Mucosa of rectum (tissue), 2 donors: ENCODE data around the gene SPEM1.

Source experiments
- H3K27ac ChIP-seq, 2 donors: one replicate each; pipeline ENCODE4 v1.7.0; 2013; ENCODE audit warnings: inconsistent platforms in 2 of 2, low read depth in 2 of 2, low read length in 2 of 2
- H3K27me3 ChIP-seq, 2 donors: one replicate each; pipeline ENCODE4 v1.7.0; 2013; ENCODE audit warnings: low read length in 2 of 2; ENCODE audit not compliant: control insufficient read depth in 2 of 2, insufficient read depth in 2 of 2
- H3K36me3 ChIP-seq, 2 donors: one replicate each; pipeline ENCODE4 v1.7.0; 2013; ENCODE audit warnings: low read length in 2 of 2; ENCODE audit not compliant: control insufficient read depth in 2 of 2, insufficient read depth in 2 of 2
- H3K4me1 ChIP-seq, 2 donors: one replicate each; pipeline ENCODE4 v1.7.0; 2013; ENCODE audit warnings: low read length in 2 of 2, mild to moderate bottlenecking in 1 of 2; ENCODE audit not compliant: control insufficient read depth in 2 of 2, insufficient read depth in 2 of 2
- H3K4me3 ChIP-seq, 2 donors: one replicate each; pipeline ENCODE4 v1.7.0; 2013; ENCODE audit warnings: low read length in 2 of 2
- H3K9ac ChIP-seq, 2 donors: one replicate each; pipeline ENCODE4 v1.7.0; 2013; ENCODE audit warnings: low read length in 2 of 2, low read depth in 1 of 2, mild to moderate bottlenecking in 1 of 2
- H3K9me3 ChIP-seq, 2 donors: one replicate each; pipeline ENCODE4 v1.7.0; 2013; ENCODE audit warnings: low read length in 2 of 2; ENCODE audit not compliant: control insufficient read depth in 2 of 2
- donor health status: healthy.
- donor health status: Normal muscosa, but diverticular disease.

The SPEM1 gene

GRCh38 chr17:7384489-7385081 lies 35.5 kb upstream of the SPEM1 start:
- no peak overlapping the region for H3K27ac ChIP-seq

GRCh38 chr17:7388856-7389255 lies 31.3 kb upstream of the SPEM1 start:
- H3K9ac ChIP-seq, result no peak overlapping the region
- peaks cover 5 to 7% of the 10 kb centered on the region in 2 donors for H3K4me1 ChIP-seq
- H3K27me3 ChIP-seq, result no peaks in the 10 kb centered on the region
- H3K4me3 ChIP-seq, result no peak overlapping the region
- peaks cover 25 to 36% of the 10 kb centered on the region in 2 donors for H3K36me3 ChIP-seq
- H3K9me3 ChIP-seq, result no peaks in the 10 kb centered on the region
- no peak overlapping the region for H3K27ac ChIP-seq

More at GRCh38 chr17:7384489-7385081, 35.5 kb upstream of the SPEM1 start:
- Histone ChIP-seq H3K27me3 (no peaks in the 10 kb centered on the region), H3K9me3 (no peaks in the 10 kb centered on the region), H3K4me1 (peaks cover 13 to 16% of the 10 kb centered on the region in 2 donors), H3K4me3 (peak overlapping the region; percentile 41 to 59), H3K36me3 (peaks cover 22 to 33% of the 10 kb centered on the region in 2 donors), H3K9ac (peak overlapping the region in 1 of 2 donors; percentile 42)

GRCh38 chr17:7389924-7390910 lies 29.9 kb upstream of the SPEM1 start:
- Histone ChIP-seq H3K9me3 (no peaks in the 10 kb centered on the region), H3K27ac (no peak overlapping the region), H3K36me3 (peaks cover 21 to 33% of the 10 kb centered on the region in 2 donors), H3K9ac (no peak overlapping the region), H3K4me3 (no peak overlapping the region), H3K27me3 (no peaks in the 10 kb centered on the region), H3K4me1 (peaks cover 11 to 13% of the 10 kb centered on the region in 2 donors)

GRCh38 chr17:7391307-7391706 lies 28.8 kb upstream of the SPEM1 start:
- no peak overlapping the region for H3K27ac ChIP-seq

GRCh38 chr17:7392696-7393612 lies 27.2 kb upstream of the SPEM1 start:
- peak overlapping the region; percentile 79 to 81 for H3K4me3 ChIP-seq
- no peaks in the 10 kb centered on the region for H3K27me3 ChIP-seq
- no peaks in the 10 kb centered on the region for H3K9me3 ChIP-seq
- peaks cover 15 to 17% of the 10 kb centered on the region in 2 donors for H3K36me3 ChIP-seq
- H3K9ac ChIP-seq, result no peak overlapping the region
- no peak overlapping the region for H3K27ac ChIP-seq
- H3K4me1 ChIP-seq, result peaks cover 11 to 13% of the 10 kb centered on the region in 2 donors

More at GRCh38 chr17:7391307-7391706, 28.8 kb upstream of the SPEM1 start:
- H3K9ac ChIP-seq, result no peak overlapping the region
- no peak overlapping the region for H3K4me3 ChIP-seq
- H3K9me3 ChIP-seq, result no peaks in the 10 kb centered on the region
- peaks cover 11 to 13% of the 10 kb centered on the region in 2 donors for H3K4me1 ChIP-seq
- peaks cover 15 to 27% of the 10 kb centered on the region in 2 donors for H3K36me3 ChIP-seq
- no peaks in the 10 kb centered on the region for H3K27me3 ChIP-seq

GRCh38 chr17:7393613-7394451 lies 26.3 kb upstream of the SPEM1 start:
- H3K27me3 ChIP-seq, result no peaks in the 10 kb centered on the region
- H3K27ac ChIP-seq, result peak overlapping the region; percentile 89 to 93
- peak overlapping the region; percentile 65 to 90 for H3K9ac ChIP-seq
- H3K36me3 ChIP-seq, result peaks cover 10 to 11% of the 10 kb centered on the region in 2 donors
- no peaks in the 10 kb centered on the region for H3K9me3 ChIP-seq
- peak overlapping the region; percentile 79 to 81 for H3K4me3 ChIP-seq
- peaks cover 11 to 13% of the 10 kb centered on the region in 2 donors for H3K4me1 ChIP-seq

GRCh38 chr17:7394452-7395191 lies 25.5 kb upstream of the SPEM1 start, which contains the start of gene PLSCR3:
PLSCR3 (minus strand) TSS chr17:7394525; CDS start chr17:7394110, 415 bp downstream.
- Histone ChIP-seq H3K9me3 (no peaks in the 10 kb centered on the region), H3K36me3 (peaks cover 2 to 3% of the 10 kb centered on the region in 2 donors), H3K4me3 (peak within 1 kb of the TSS; percentile 79 to 81), H3K9ac (peak within 1 kb of the TSS; percentile 83 to 90), H3K27ac (peak within 1 kb of the TSS; percentile 89 to 93), H3K27me3 (no peaks in the 10 kb centered on the region), H3K4me1 (peaks cover 11 to 13% of the 10 kb centered on the region in 2 donors)

GRCh38 chr17:7396147-7396546 lies 24.0 kb upstream of the SPEM1 start:
- H3K36me3 ChIP-seq, result no peaks in the 10 kb centered on the region
- H3K27me3 ChIP-seq, result no peaks in the 10 kb centered on the region
- no peaks in the 10 kb centered on the region for H3K9me3 ChIP-seq
- peaks cover 11 to 13% of the 10 kb centered on the region in 2 donors for H3K4me1 ChIP-seq
- no peak overlapping the region for H3K27ac ChIP-seq
- no peak overlapping the region for H3K9ac ChIP-seq
- no peak overlapping the region for H3K4me3 ChIP-seq
